HG03039 (cell line): ENCODE data around the gene CEP85L.

Source experiments
- ATAC-seq: cut with Tn5 transposase; IDR thresholded peaks from one replicate; pipeline ENCODE4 v1.9.1; 2021; ENCODE audit warnings: mild to moderate bottlenecking, moderate library complexity; ENCODE audit not compliant: unreplicated experiment

Gene CEP85L

GRCh38 chr6:118625833-118626232, 25.6 kb downstream of the CEP85L start:
- no peak for ATAC-seq

DNA sequence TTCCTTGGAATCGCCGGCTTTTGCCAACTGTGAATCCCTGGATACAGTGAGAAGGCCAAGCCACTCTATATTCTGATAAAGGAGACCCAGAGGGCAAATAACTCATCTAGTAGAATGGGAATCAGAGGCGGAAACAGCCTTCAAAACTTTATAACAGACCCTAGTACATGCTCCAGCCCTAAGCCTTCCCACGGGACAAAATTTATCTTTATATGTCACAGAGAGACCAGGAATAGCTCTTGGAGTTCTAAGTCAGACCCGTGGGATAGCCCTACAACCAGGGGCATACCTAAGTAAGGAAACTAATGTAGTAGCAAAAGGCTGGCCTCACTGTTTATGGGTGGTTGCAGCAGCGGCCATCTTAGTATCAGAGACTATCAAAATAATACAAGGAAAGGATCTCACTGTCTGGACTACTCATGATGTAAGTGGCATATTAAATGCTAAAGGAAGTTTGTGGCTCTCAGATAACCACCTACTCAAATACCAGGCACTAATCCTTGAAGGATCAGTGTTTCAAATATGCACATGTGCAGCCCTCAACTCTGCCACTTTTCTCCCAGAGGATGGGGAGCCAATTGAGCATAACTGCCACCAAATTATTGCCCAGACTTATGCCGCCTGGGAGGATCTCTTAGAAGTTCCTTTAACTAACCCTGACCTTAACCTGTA, 29.5 kb downstream of the CEP85L start:
- ATAC-seq: no peak

- no peak for ATAC-seq
Measured at GRCh38 chr6:118620202-118620601, 31.2 kb downstream of the CEP85L start.

- ATAC-seq: peak; percentile 82
Measured at GRCh38 chr6:118618676-118619377, 32.6 kb downstream of the CEP85L start.

DNA sequence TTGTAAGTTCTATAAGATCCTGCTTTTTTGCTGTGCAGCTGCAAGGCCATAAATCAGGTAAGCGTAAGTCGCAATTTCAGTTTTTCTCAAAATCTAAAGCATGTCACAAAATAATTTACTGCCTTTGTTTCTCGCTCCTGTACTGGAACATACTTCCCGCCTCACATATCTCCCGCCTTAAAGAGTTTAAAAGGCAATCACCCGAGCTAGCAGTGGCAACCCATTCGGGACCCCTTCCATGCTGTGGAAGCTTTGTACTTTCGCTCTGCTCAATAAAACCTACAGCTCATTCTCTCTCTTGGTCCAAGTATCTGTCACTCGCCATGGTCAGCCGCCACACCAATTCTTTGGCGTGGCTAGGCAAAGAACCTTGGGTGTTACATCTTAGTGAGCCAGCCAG, 34.0 kb downstream of the CEP85L start:
- no peak for ATAC-seq

GRCh38 chr6:118611334-118611733, 40.1 kb downstream of the CEP85L start:
- ATAC-seq: no peak

GRCh38 chr6:118606858-118607257, 44.5 kb downstream of the CEP85L start:
- ATAC-seq: no peak

- ATAC-seq: no peak
Measured at GRCh38 chr6:118606268-118606667, 45.1 kb downstream of the CEP85L start.

DNA sequence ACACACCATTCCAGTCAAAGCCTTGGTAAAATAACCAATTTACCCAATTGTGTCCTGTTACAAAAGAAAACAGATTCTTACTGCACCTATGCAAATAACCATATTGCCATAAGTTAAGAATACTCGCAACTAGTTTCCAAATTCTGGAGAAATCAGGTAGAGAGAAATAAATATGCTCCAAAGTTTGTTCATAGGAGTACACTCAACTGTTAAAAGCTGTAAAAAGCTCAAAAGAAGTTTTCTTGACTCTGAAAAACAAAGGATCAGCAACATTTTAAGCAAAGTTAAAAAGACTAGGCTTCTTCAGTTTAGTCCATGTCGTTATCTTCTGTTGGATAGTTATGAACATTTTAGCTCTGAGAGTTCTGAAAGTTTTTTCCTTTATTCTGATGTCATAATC, 48.0 kb downstream of the CEP85L start:
- no peak for ATAC-seq

DNA sequence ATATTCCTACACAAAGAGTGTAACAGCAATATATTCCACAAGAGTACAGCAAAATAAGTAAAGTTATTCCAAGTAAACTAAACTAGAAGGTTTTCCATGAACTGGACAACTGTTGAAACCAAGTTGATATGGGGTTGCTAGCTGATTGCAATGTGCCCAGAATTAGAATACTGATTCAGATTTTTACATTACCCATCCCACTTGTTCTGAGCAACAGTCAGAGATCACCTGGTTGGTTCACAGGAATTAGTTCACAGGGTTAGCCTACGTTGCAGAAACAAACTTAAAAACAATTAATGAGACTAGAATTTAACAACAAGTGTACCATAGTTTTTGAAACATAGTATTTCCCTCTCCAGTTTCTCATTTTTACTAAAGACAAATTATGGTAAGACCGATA, 49.1 kb downstream of the CEP85L start:
- no peak for ATAC-seq

DNA sequence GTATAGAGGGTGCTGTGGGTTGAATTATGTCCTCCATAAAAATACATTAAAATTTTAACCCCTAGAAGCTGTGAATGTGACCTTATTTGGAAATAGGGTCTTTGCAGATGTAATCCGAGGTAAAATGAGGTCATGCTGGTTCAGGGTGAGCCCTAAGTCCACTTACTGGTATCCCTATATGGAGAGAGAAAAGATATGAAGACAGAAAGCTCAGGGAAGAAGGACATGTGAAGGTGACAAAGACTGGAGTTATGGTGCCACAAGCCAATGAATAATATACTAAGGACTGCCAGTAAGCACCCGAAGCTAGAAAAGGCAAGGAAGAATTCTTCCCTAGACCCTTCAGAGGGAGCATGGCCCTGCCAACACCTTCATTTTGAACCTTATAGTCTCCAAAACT, 53.1 kb downstream of the CEP85L start:
- ATAC-seq: no peak

DNA sequence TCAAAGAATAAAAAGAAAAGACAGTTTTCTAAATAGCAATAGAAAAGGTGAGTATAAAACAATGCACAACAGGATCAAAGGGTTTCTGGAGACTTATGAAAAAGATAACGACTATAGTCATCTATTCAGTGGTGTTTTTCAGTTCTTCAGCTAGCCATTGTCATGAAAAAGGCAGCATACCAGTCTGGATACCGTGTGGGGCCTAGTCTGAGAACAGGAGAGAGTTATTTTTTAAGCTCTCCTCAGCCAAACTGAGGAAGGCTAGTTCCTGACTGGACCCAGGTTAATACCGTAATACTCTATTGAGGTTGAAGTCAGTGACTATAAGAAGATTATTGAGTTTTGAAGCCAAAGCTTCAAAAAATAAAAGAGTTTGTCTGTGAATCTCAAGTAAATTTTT, 53.8 kb downstream of the CEP85L start:
- no peak for ATAC-seq

DNA sequence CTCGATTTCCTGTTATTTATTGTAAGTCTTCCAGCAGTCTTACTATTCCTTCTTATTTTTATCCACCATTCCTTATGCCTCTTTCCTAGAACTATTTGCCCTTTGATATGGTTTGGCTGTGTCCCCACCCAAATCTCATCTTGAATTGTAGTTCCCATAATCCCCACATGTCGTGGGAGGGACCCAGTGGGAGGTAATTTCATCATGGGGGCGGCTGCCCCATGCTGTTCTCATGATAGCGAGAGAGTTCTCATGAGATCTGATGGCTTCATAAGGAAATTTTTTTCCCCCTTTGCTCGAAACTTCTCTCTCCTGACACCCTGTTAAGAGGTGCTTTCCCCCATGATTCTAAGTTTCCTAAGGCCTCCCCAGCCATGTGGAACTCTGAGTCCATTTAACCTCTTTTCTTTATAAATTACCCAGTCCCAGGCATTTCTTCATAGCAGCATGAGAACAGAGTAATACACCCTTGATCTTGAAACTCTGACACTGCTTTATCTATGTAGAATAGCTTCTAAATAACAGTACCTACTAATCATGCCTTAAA, 54.5 kb downstream of the CEP85L start:
- no peak for ATAC-seq

DNA sequence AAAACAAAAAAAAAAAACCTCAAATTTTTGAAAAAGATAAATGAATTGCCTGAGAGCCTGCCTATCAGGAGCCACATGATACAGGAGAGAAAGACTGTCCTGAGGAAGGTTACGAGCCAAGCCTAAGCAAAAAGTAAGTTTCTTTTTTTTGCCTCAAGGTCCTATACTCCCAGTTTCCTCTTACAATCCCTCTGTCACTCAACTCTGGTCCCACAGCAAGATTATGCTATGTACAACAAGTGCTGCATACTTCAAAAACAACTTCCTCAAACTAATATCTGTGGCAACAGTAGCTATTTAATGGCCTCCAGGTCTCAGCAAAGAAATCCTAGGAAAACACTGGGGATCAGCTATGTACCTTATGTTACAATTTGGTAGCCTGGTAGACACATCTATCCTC, 56.5 kb downstream of the CEP85L start:
- no peak for ATAC-seq

DNA sequence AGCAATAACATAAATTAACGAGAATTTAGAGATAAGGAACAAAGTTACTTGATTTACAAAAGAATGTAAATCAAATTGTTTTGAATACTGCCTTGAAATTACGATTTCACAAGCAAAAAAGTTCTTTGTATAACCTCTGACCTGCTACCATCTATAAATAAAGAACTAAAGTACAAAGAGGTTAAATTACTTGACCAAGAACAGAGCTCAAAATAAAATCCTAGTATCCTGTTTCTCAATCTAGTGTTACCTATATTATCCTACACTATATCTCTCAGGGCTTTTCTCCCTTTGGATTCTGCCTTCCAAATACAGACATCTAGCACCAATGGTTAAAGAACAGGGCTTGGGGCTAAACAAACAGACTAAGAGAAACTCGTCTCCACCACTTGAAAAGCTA, 59.5 kb downstream of the CEP85L start:
- no peak for ATAC-seq

- ATAC-seq: no peak
Measured at GRCh38 chr6:118589649-118590365, 61.6 kb downstream of the CEP85L start.

DNA sequence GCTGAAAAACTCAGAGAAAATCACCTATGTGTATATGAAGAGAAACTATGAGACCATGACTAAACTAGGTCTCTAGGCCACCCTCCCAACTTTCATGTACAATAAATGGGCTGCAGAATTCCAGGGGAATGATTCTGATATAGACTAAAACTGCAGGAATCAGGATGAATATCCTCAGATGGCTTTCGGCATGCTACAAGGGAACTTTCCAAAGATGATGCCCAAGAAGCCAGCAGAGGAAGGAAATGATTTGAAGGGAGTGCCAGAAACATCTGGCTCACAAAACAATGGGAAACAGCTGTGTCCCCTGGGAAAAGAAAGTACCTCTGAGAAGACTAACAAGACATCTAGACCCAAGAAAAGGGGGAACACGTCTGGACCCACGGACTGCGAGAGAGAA, 62.2 kb downstream of the CEP85L start:
- ATAC-seq: no peak

DNA sequence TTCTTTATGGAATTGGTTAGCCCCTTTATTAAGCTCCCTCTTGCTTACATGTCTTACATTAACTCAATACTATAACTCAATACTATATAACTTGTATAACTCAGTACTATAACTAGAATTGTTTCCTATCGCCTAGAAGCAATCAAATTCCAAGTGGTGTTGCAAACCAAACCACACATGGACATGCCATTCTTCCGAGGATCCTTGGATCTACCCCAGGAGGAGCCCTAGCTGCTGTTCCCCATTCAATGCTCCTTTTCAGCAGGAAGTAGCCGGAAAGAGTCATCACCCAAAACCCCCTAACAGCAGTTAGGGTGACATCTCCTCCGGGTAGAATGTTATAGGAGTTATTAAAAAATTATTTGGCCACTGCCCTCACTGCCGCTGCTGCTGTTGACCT, 62.8 kb downstream of the CEP85L start:
- ATAC-seq: no peak

DNA sequence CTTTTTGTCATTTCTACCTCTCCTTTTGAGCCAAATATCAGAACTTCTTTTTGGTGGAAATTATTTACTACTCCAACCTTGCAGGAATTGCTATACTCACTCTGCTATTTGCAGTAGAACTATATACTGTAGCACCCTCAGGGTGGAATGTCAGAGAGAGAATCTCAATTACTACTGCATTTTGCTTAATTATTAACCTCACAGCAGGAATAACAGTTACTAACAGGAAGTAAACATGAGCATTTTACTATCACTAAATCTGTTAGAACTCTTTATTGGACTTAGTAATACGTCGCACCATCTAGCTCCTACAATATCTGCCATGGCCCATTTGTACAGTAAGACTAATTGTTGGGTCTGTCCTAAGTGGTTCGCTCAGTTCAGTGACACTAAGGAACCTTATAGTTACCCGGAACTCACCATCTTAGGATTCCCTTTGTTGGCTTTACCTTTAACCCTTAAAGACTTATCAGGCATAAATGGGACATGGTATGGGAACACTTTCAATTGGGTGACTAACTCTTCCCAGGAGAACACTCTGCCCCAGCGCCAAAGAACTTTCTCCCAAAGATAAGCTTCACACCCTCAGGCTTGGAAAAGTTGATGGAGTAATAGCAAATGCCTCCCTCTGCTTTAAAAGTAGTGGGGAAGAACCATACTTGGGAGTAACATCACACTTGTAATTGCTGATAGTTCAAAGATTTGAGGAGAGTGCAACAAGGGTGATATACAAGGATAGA, 64.5 kb downstream of the CEP85L start:
- no peak for ATAC-seq

- no peak for ATAC-seq
Measured at GRCh38 chr6:118584911-118585310, 66.5 kb downstream of the CEP85L start.

GRCh38 chr6:118581489-118581959, 69.9 kb downstream of the CEP85L start:
- ATAC-seq: no peak
